H9 (cell line): ENCODE results near the gene BICD1. TPM values are rescaled to one million over a fixed set of nuclear protein-coding genes. Genes with fewer than 3 reads are reported as not detected.

Experiments used
- DNase-seq: peaks from one replicate; pipeline ENCODE4 v3.0.0-alpha.2; 2017
- H2AFZ ChIP-seq: one replicate; pipeline ENCODE4 v1.6.1; 2013; ENCODE audit warnings: mild to moderate bottlenecking, low read length, control low read depth, moderate library complexity
- H2AK5ac ChIP-seq: 2 replicates; pipeline ENCODE4 v1.6.1; 2013; ENCODE audit warnings: low read length, control low read depth, mixed read lengths; ENCODE audit not compliant: insufficient read length
- H2BK120ac ChIP-seq: one replicate; pipeline ENCODE4 v1.6.1; 2013; ENCODE audit warnings: low read depth, mild to moderate bottlenecking, low read length, control low read depth, inconsistent platforms; ENCODE audit not compliant: poor library complexity, severe bottlenecking
- H2BK12ac ChIP-seq: 2 replicates; pipeline ENCODE4 v1.6.1; 2013; ENCODE audit warnings: low read length, control low read depth, mixed read lengths, low read depth; ENCODE audit not compliant: insufficient read length
- H2BK15ac ChIP-seq: 2 replicates; pipeline ENCODE4 v1.6.1; 2013; ENCODE audit warnings: low read depth, low read length, control low read depth
- H2BK20ac ChIP-seq: one replicate; pipeline ENCODE4 v1.6.1; 2013; ENCODE audit warnings: low read depth, mild to moderate bottlenecking, low read length, control low read depth, inconsistent platforms; ENCODE audit not compliant: poor library complexity, severe bottlenecking
- H2BK5ac ChIP-seq: 2 replicates; pipeline ENCODE4 v1.6.1; 2013; ENCODE audit warnings: low read length, control low read depth, mixed read lengths; ENCODE audit not compliant: insufficient read length
- H3K14ac ChIP-seq: 2 replicates; pipeline ENCODE4 v1.6.1; 2013; ENCODE audit warnings: low read length, control low read depth; ENCODE audit not compliant: insufficient read depth
- H3K18ac ChIP-seq: 2 replicates; pipeline ENCODE4 v1.6.1; 2013; ENCODE audit warnings: low read depth, mild to moderate bottlenecking, mixed read lengths, low read length, control low read depth; ENCODE audit not compliant: insufficient read length
- H3K23ac ChIP-seq: 2 replicates; pipeline ENCODE4 v1.6.1; 2013; ENCODE audit warnings: low read length, control low read depth, mixed read lengths, low read depth; ENCODE audit not compliant: insufficient read length
- H3K23me2 ChIP-seq: 2 replicates; pipeline ENCODE4 v1.6.1; 2013; ENCODE audit warnings: low read depth, mild to moderate bottlenecking, mixed read lengths, low read length, control low read depth; ENCODE audit not compliant: insufficient read length, poor library complexity, severe bottlenecking
- H3K27ac ChIP-seq: 2 replicates; pipeline ENCODE4 v1.5.1; 2013; ENCODE audit warnings: low read length, control low read depth, mixed read lengths, low read depth; ENCODE audit not compliant: insufficient read length
- H3K27me3 ChIP-seq: 2 replicates; pipeline ENCODE4 v1.6.1; 2013; ENCODE audit warnings: low read length, control low read depth, inconsistent platforms; ENCODE audit not compliant: insufficient read depth
- H3K4ac ChIP-seq: 2 replicates; pipeline ENCODE4 v1.6.1; 2013; ENCODE audit warnings: low read depth, mild to moderate bottlenecking, control low read depth, inconsistent platforms, low read length, moderate library complexity
- H3K4me1 ChIP-seq: 2 replicates; pipeline ENCODE4 v1.6.1; 2013; ENCODE audit warnings: low read length, control low read depth, inconsistent platforms; ENCODE audit not compliant: insufficient read depth
- H3K4me2 ChIP-seq: 2 replicates; pipeline ENCODE4 v1.6.1; 2013; ENCODE audit warnings: low read length, control low read depth, mixed read lengths; ENCODE audit not compliant: insufficient read length, insufficient read depth
- H3K56ac ChIP-seq: 2 replicates; pipeline ENCODE4 v1.6.1; 2013; ENCODE audit warnings: low read depth, mild to moderate bottlenecking, mixed read lengths, low read length, control low read depth; ENCODE audit not compliant: insufficient read length
- H3K79me1 ChIP-seq: 2 replicates; pipeline ENCODE4 v1.6.1; 2013; ENCODE audit warnings: low read depth, mild to moderate bottlenecking, moderate library complexity, low read length, control low read depth, inconsistent platforms; ENCODE audit not compliant: insufficient read depth, poor library complexity, severe bottlenecking
- H3K79me2 ChIP-seq: 2 replicates; pipeline ENCODE4 v1.6.1; 2013; ENCODE audit warnings: low read length, control low read depth, inconsistent platforms; ENCODE audit not compliant: insufficient read depth
- H3K9ac ChIP-seq: 2 replicates; pipeline ENCODE4 v1.6.1; 2013; ENCODE audit warnings: low read length, control low read depth, mixed read lengths; ENCODE audit not compliant: insufficient read length; ENCODE audit errors: extremely low read depth
- H3K9me3 ChIP-seq: one replicate; pipeline ENCODE4 v1.6.1; 2013; ENCODE audit warnings: low read depth, low read length, inconsistent platforms; ENCODE audit not compliant: control insufficient read depth
- H3T11ph ChIP-seq: one replicate; pipeline ENCODE4 v1.6.1; 2013; ENCODE audit warnings: mild to moderate bottlenecking, low read length, control low read depth, inconsistent platforms
- H4K20me1 ChIP-seq: one replicate; pipeline ENCODE4 v1.6.1; 2013; ENCODE audit not compliant: control insufficient read depth, insufficient read length, insufficient read depth
- H4K5ac ChIP-seq: 2 replicates; pipeline ENCODE4 v1.6.1; 2013; ENCODE audit warnings: low read depth, mild to moderate bottlenecking, mixed read lengths, low read length, control low read depth; ENCODE audit not compliant: insufficient read length
- H4K8ac ChIP-seq: replicated peaks from 2 replicates; pipeline ENCODE4 v1.6.1; 2013; ENCODE audit warnings: low read length, control low read depth, mixed read lengths, low read depth; ENCODE audit not compliant: insufficient read length
- H4K91ac ChIP-seq: 2 replicates; pipeline ENCODE4 v1.6.1; 2013; ENCODE audit warnings: low read depth, mild to moderate bottlenecking, moderate library complexity, mixed read lengths, low read length, control low read depth; ENCODE audit not compliant: insufficient read length
- H3K27ac Mint-ChIP-seq, 3 experiments: 2 replicates in 2 of 3; 3 replicates in 1 of 3; pipeline ENCODE4 v1.8.0; 2020 to 2021; ENCODE audit warnings: mixed read lengths in 3 of 3, mild to moderate bottlenecking in 1 of 3, moderate library complexity in 1 of 3
- H3K27me3 Mint-ChIP-seq: 2 replicates; pipeline ENCODE4 v1.8.0; 2021; ENCODE audit warnings: low read depth, mild to moderate bottlenecking, moderate library complexity, mixed read lengths
- H3K36me3 Mint-ChIP-seq, 3 experiments: 2 replicates in 2 of 3; 3 replicates in 1 of 3; pipeline ENCODE4 v1.8.0; 2020 to 2021; ENCODE audit warnings: low read depth in 3 of 3, mixed read lengths in 3 of 3; ENCODE audit not compliant: insufficient read depth in 1 of 3
- H3K4me1 Mint-ChIP-seq, 2 experiments: 2 replicates each; pipeline ENCODE4 v1.8.0; 2020; ENCODE audit warnings: mixed read lengths in 2 of 2
- H3K4me3 Mint-ChIP-seq, 2 experiments: 2 replicates in 1 of 2; 3 replicates in 1 of 2; pipeline ENCODE4 v1.8.0; 2020 to 2021; ENCODE audit warnings: mild to moderate bottlenecking in 2 of 2, mixed read lengths in 2 of 2, moderate library complexity in 1 of 2
- H3K9me3 Mint-ChIP-seq, 2 experiments: 2 replicates in 1 of 2; 3 replicates in 1 of 2; pipeline ENCODE4 v1.8.0; 2020; ENCODE audit warnings: mild to moderate bottlenecking in 2 of 2, mixed read lengths in 2 of 2, moderate library complexity in 1 of 2
- CTCF ChIP-seq: fragments of 200-600 bp; sonication (generic); conservative IDR thresholded peaks from 3 replicates; pipeline ENCODE4 v1.8.0; 2021; ENCODE audit warnings: antibody characterized with exemption, mild to moderate bottlenecking
- WGBS: extraction: QIAGEN DNeasy Blood & Tissue Kit; methylation state at CpG from one replicate; pipeline ENCODE4 v1.1.7; 2013; ENCODE audit warnings: missing lambda C conversion rate, low lambda C conversion rate, mixed read lengths; ENCODE audit not compliant: insufficient read length; ENCODE audit errors: extremely low coverage; 5-methylcytosine and 5-hydroxymethylcytosine counted together
- total RNA-seq: library from RNA; stranded (reverse); gene quantifications from 2 replicates; pipeline ENCODE4 v1.2.1, GENCODE V29; 2021

Gene BICD1
- total RNA-seq, 1 experiment from 2014 or later: 134 TPM

GRCh38 chr12:32145096-32145495 lies 38.4 kb downstream of the BICD1 start:
- no peaks in the 10 kb centered on the region; the same call in 1 of the 2 replicates for H3K27me3 Mint-ChIP-seq
- H3K9me3 ChIP-seq: no peaks in the 10 kb centered on the region
- H3K23ac ChIP-seq: no peak overlapping the region
- no peak overlapping the region for H3K4me3 Mint-ChIP-seq
- H3K4ac ChIP-seq: no peak overlapping the region
- H3T11ph ChIP-seq: no peak overlapping the region
- H3K23me2 ChIP-seq: no peaks in the 10 kb centered on the region
- no peak overlapping the region for H2BK12ac ChIP-seq
- H2BK20ac ChIP-seq: no peak overlapping the region
- no peak for TF ChIP-seq CTCF
- no peak overlapping the region for H4K8ac ChIP-seq
- H3K79me2 ChIP-seq: peaks cover 11% of the 10 kb centered on the region; the same call in 1 of the 2 replicates
- H2BK15ac ChIP-seq: no peak overlapping the region
- no peak overlapping the region for H4K5ac ChIP-seq
- WGBS: no CpG with 5 or more reads among the region's 1 CpG
- H3K9me3 Mint-ChIP-seq: 0 out of 5 replicates have a peak, but pooled peaks cover 0 to 3% of the 10 kb centered on the region in 2 experiments
- no peak overlapping the region for H3K18ac ChIP-seq
- no peak overlapping the region for H3K27ac ChIP-seq
- H3K4me2 ChIP-seq: no peak overlapping the region
- no peak overlapping the region for H2AK5ac ChIP-seq
- H3K14ac ChIP-seq: no peak overlapping the region
- H3K4me1 Mint-ChIP-seq: peaks cover 27 to 28% of the 10 kb centered on the region in 2 experiments
- H3K36me3 Mint-ChIP-seq: peaks cover 8 to 16% (median 13%) of the 10 kb centered on the region in 3 experiments; a peak in 6 of 7 replicates
- H4K20me1 ChIP-seq: no peaks in the 10 kb centered on the region
- H3K9ac ChIP-seq: no peak overlapping the region
- no peak for DNase-seq
- peaks cover 10% of the 10 kb centered on the region for H3K79me1 ChIP-seq
- H3K27me3 ChIP-seq: no peaks in the 10 kb centered on the region
- no peaks in the 10 kb centered on the region; the same call in 1 of the 2 replicates for H3K4me1 ChIP-seq
- no peak overlapping the region for H2BK5ac ChIP-seq
- no peak overlapping the region for H2AFZ ChIP-seq
- no peak overlapping the region for H3K56ac ChIP-seq
- H3K27ac Mint-ChIP-seq: no peak overlapping the region
- no peak overlapping the region for H2BK120ac ChIP-seq
- H4K91ac ChIP-seq: no peak overlapping the region
